Breast epithelium (tissue), 3 donors: ENCODE data around the gene AFP.

Source experiments
- CTCF ChIP-seq, 3 donors: fragments of 450-650 bp; IDR thresholded peaks; one replicate each; pipeline ENCODE4 v1.5.1; 2016 to 2017; ENCODE audit warnings: antibody characterized with exemption in 3 of 3, mild to moderate bottlenecking in 3 of 3, moderate library complexity in 3 of 3
- POLR2A ChIP-seq: fragments of 450-650 bp; IDR thresholded peaks from one replicate; pipeline ENCODE4 v1.6.1; 2016; ENCODE audit warnings: antibody characterized with exemption, mild to moderate bottlenecking, moderate library complexity
- POLR2AphosphoS5 ChIP-seq, 3 donors: sonication (generic); formaldehyde crosslinking; IDR thresholded peaks; one replicate each; pipeline ENCODE4 v1.6.1; 2017; ENCODE audit warnings: antibody characterized with exemption in 3 of 3

GRCh38 chr4:73458184-73459047 lies 22.4 kb downstream of the AFP start:
- TF ChIP-seq POLR2A (no peak), CTCF (IDR thresholded peaks at IDR 0.05) (no peak), POLR2AphosphoS5 (IDR thresholded peaks at IDR 0.05) (no peak)
